NCI-H2196 treated with DMSO at 0.1 percent for 48 hours (cell line): ENCODE results near the gene COMP.
"Not testable (repeated sequence)": the region's sequence is repeated elsewhere in the genome, so short reads cannot be mapped to it uniquely, and the experiment has no call there.

Experiments
- DNase-seq: peaks from one replicate; lab custom pipeline; 2025; ENCODE audit not compliant: unreplicated experiment; lab: John Stamatoyannopoulos, UW

COMP gene

GRCh38 chr19:18749362-18750231, 41.5 kb downstream of the COMP start:
- DNase-seq = no peak

GRCh38 chr19:18746401-18747325, 44.4 kb downstream of the COMP start:
- no peak for DNase-seq

GRCh38 chr19:18745931-18746330, 45.2 kb downstream of the COMP start:
- no peak for DNase-seq

- DNase-seq = no peak
Observed at GRCh38 chr19:18745012-18745735, 45.9 kb downstream of the COMP start.

GRCh38 chr19:18743784-18744418, 47.2 kb downstream of the COMP start:
- no peak for DNase-seq

GRCh38 chr19:18742838-18743783, 48.0 kb downstream of the COMP start:
- no peak for DNase-seq

- no peak for DNase-seq
Observed at GRCh38 chr19:18742324-18742723, 48.8 kb downstream of the COMP start.

- peak; percentile 90 for DNase-seq
Observed at GRCh38 chr19:18741124-18742121, 49.7 kb downstream of the COMP start.

GRCh38 chr19:18738961-18739690, 52.0 kb downstream of the COMP start:
- DNase-seq = no peak

GRCh38 chr19:18737954-18738351, 53.2 kb downstream of the COMP start:
- DNase-seq = no peak

GRCh38 chr19:18737337-18737953, 53.7 kb downstream of the COMP start:
- no peak for DNase-seq

GRCh38 chr19:18736415-18737336, 54.4 kb downstream of the COMP start:
- no peak for DNase-seq

GRCh38 chr19:18735752-18736151, 55.4 kb downstream of the COMP start:
- no peak for DNase-seq

GRCh38 chr19:18735324-18735723, 55.8 kb downstream of the COMP start:
- DNase-seq = no peak

GRCh38 chr19:18733762-18734332, 57.3 kb downstream of the COMP start:
- DNase-seq = not testable (repeated sequence)

- DNase-seq = no peak
Observed at GRCh38 chr19:18733196-18733647, 57.9 kb downstream of the COMP start.
